ENCODE data around the gene SDC3. TPM values are rescaled to one million over a fixed set of nuclear protein-coding genes. Genes with fewer than 3 reads are reported as not detected.
A peak's percentile ranks its signal among the peaks of the same experiment; 100 is the strongest.

The SDC3 gene
- polyA plus RNA-seq, 1 donor, result 51.8 TPM

- Histone ChIP-seq H3K4me3 (ENCODE audit: low read length) (no peak overlapping the region), H3K27ac (ENCODE audit: low read length) (no peak overlapping the region)
- no CpG with 5 or more reads among the region's 1 CpG for WGBS (ENCODE audit: insufficient coverage, low lambda C conversion rate)
Measured at GRCh38 chr1:30851286-30851685, 57.3 kb downstream of the SDC3 start.

GRCh38 chr1:30850607-30851006, 58.0 kb downstream of the SDC3 start:
- no peak for DNase-seq
- no CpG with 5 or more reads among the region's 2 CpGs for WGBS (ENCODE audit: insufficient coverage, low lambda C conversion rate)

More at GRCh38 chr1:30851286-30851685, 57.3 kb downstream of the SDC3 start:
- no peaks in the 10 kb centered on the region for H3K27me3 ChIP-seq (ENCODE audit: control insufficient read depth, insufficient read depth, low read length)
- H3K36me3 ChIP-seq (ENCODE audit: control insufficient read depth, insufficient read depth, low read length), result no peaks in the 10 kb centered on the region
- no peaks in the 10 kb centered on the region for H3K9me3 ChIP-seq (ENCODE audit: control insufficient read depth, low read depth, low read length)
- H3K4me1 ChIP-seq (ENCODE audit: control insufficient read depth, insufficient read depth, low read length), result peaks cover 10% of the 10 kb centered on the region
- DNase-seq, result no peak

GRCh38 chr1:30848130-30848529, 60.4 kb downstream of the SDC3 start:
- no CpG with 5 or more reads among the region's 5 CpGs for WGBS (ENCODE audit: insufficient coverage, low lambda C conversion rate)
- H3K4me1 ChIP-seq (ENCODE audit: control insufficient read depth, insufficient read depth, low read length), result peaks cover 6% of the 10 kb centered on the region
- H3K36me3 ChIP-seq (ENCODE audit: control insufficient read depth, insufficient read depth, low read length), result no peaks in the 10 kb centered on the region
- H3K27ac ChIP-seq (ENCODE audit: low read length), result no peak overlapping the region
- H3K27me3 ChIP-seq (ENCODE audit: control insufficient read depth, insufficient read depth, low read length), result peaks cover 6% of the 10 kb centered on the region
- H3K4me3 ChIP-seq (ENCODE audit: low read length), result no peak overlapping the region
- DNase-seq, result no peak
- H3K9me3 ChIP-seq (ENCODE audit: control insufficient read depth, low read depth, low read length), result no peaks in the 10 kb centered on the region

More at GRCh38 chr1:30850607-30851006, 58.0 kb downstream of the SDC3 start:
- Histone ChIP-seq H3K27ac (ENCODE audit: low read length) (no peak overlapping the region), H3K4me3 (ENCODE audit: low read length) (no peak overlapping the region), H3K27me3 (ENCODE audit: control insufficient read depth, insufficient read depth, low read length) (peaks cover 2% of the 10 kb centered on the region), H3K36me3 (ENCODE audit: control insufficient read depth, insufficient read depth, low read length) (no peaks in the 10 kb centered on the region), H3K4me1 (ENCODE audit: control insufficient read depth, insufficient read depth, low read length) (peaks cover 10% of the 10 kb centered on the region), H3K9me3 (ENCODE audit: control insufficient read depth, low read depth, low read length) (no peaks in the 10 kb centered on the region)

DNA sequence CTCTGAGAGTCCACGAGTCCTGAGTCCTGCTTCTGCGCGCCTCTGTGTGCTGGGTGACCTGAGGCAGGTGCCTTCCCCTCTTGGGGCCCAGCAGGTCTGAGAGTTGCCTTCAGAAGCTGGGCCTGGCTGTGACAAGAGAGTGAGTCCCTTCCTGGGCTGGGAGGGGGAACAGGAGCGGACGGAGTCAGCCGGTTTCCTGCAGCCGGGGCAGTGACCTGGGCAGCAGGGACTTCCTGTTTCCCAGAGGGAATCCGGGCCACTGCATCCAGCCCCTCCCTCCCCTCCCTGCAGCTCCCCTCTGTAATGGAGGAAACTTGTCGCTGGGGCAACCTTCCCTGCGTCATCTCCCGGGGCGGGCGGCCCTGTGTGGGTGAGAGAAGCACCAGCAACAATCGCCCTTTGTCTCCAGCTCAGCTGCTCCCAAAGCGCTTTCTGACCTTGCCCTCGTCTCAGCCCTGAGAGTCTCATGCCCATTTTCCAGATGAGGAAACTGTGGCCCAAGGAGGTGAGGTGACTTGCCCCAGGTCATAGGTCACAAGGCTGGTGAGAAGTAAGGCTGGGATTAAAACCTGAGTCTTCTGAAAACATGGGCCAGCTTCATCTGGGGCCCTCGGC, 61.1 kb downstream of the SDC3 start:
- no peak overlapping the region for H3K27ac ChIP-seq (ENCODE audit: low read length)
- H3K4me3 ChIP-seq (ENCODE audit: low read length), result no peak overlapping the region
- H3K36me3 ChIP-seq (ENCODE audit: control insufficient read depth, insufficient read depth, low read length), result no peaks in the 10 kb centered on the region
- H3K27me3 ChIP-seq (ENCODE audit: control insufficient read depth, insufficient read depth, low read length), result peaks cover 6% of the 10 kb centered on the region
- peak; percentile 81 to 88 for DNase-seq
- H3K4me1 ChIP-seq (ENCODE audit: control insufficient read depth, insufficient read depth, low read length), result peaks cover 6% of the 10 kb centered on the region
- WGBS (ENCODE audit: insufficient coverage, low lambda C conversion rate), result no CpG with 5 or more reads among the region's 17 CpGs
- H3K9me3 ChIP-seq (ENCODE audit: control insufficient read depth, low read depth, low read length), result no peaks in the 10 kb centered on the region

DNA sequence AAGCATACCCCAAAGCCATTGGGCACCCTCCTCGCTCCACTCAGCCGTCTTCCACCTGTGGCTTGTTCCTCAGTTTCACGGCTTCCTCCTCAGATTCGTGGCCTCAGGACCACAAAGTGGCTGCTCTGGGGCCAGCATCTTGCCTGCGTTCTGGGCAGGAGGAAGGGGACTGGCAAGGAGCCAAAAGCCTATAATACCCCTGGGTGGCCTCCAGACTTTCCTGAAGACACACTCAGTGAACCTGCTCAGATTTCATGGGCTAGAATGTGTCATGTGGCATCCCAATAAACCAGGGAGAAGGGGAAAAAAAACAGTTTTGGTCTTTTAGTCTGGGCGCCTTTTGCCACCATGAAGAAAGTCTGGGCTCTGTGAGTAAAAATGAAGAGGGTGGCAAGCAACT, 62.0 kb downstream of the SDC3 start:
- no peak for DNase-seq

GRCh38 chr1:30845904-30846290, 62.7 kb downstream of the SDC3 start:
- 45% methylated on average over 4 of the region's 7 CpGs for WGBS (ENCODE audit: insufficient coverage, low lambda C conversion rate)
- H3K27me3 ChIP-seq (ENCODE audit: control insufficient read depth, insufficient read depth, low read length), result peaks cover 6% of the 10 kb centered on the region
- H3K4me1 ChIP-seq (ENCODE audit: control insufficient read depth, insufficient read depth, low read length), result peaks cover 6% of the 10 kb centered on the region
- no peak for DNase-seq
- no peaks in the 10 kb centered on the region for H3K36me3 ChIP-seq (ENCODE audit: control insufficient read depth, insufficient read depth, low read length)
- no peak overlapping the region for H3K4me3 ChIP-seq (ENCODE audit: low read length)
- H3K27ac ChIP-seq (ENCODE audit: low read length), result no peak overlapping the region
- no peaks in the 10 kb centered on the region for H3K9me3 ChIP-seq (ENCODE audit: control insufficient read depth, low read depth, low read length)

More for the DNA sequence above, 62.0 kb downstream of the SDC3 start:
- no peaks in the 10 kb centered on the region for H3K36me3 ChIP-seq (ENCODE audit: control insufficient read depth, insufficient read depth, low read length)
- no peak overlapping the region for H3K4me3 ChIP-seq (ENCODE audit: low read length)
- H3K9me3 ChIP-seq (ENCODE audit: control insufficient read depth, low read depth, low read length), result no peaks in the 10 kb centered on the region
- no CpG with 5 or more reads among the region's 6 CpGs for WGBS (ENCODE audit: insufficient coverage, low lambda C conversion rate)
- H3K27me3 ChIP-seq (ENCODE audit: control insufficient read depth, insufficient read depth, low read length), result peaks cover 6% of the 10 kb centered on the region
- peaks cover 6% of the 10 kb centered on the region for H3K4me1 ChIP-seq (ENCODE audit: control insufficient read depth, insufficient read depth, low read length)
- H3K27ac ChIP-seq (ENCODE audit: low read length), result no peak overlapping the region

DNA sequence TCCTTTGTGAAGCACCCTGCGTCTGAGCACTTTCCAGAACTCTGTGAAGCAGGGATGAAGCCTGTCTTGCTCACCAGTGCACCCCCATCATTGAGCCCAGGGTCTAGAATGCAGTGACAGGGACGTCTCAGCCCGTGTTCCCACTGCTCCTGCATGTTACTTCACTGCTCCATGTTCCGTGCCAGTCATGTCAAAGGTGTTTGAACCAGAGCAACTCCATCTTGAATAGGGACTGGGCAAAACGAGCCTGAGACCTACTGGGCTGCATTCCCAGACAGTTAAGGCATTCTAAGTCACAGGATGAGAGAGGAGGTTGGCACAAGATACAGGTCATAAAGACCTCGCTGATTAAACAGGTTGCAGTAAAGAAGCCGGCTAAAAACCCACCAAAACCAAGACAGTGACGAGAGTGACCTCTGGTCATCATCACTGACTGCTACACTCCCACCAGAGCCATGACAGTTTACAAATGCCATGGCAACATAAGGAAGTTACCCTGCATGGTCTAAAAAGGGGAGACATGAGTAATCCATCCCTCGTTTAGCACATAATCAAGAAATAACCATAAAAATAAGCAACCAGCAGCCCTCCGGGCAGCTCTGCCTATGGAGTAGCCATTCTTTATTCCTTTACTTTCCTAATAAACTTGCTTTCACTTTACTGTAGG, 63.2 kb downstream of the SDC3 start:
- no peak overlapping the region for H3K27ac ChIP-seq (ENCODE audit: low read length)
- no peaks in the 10 kb centered on the region for H3K36me3 ChIP-seq (ENCODE audit: control insufficient read depth, insufficient read depth, low read length)
- WGBS (ENCODE audit: insufficient coverage, low lambda C conversion rate), result no CpG with 5 or more reads among the region's 10 CpGs
- no peaks in the 10 kb centered on the region for H3K9me3 ChIP-seq (ENCODE audit: control insufficient read depth, low read depth, low read length)
- no peak for DNase-seq
- H3K27me3 ChIP-seq (ENCODE audit: control insufficient read depth, insufficient read depth, low read length), result peaks cover 6% of the 10 kb centered on the region
- peaks cover 6% of the 10 kb centered on the region for H3K4me1 ChIP-seq (ENCODE audit: control insufficient read depth, insufficient read depth, low read length)
- no peak overlapping the region for H3K4me3 ChIP-seq (ENCODE audit: low read length)

DNA sequence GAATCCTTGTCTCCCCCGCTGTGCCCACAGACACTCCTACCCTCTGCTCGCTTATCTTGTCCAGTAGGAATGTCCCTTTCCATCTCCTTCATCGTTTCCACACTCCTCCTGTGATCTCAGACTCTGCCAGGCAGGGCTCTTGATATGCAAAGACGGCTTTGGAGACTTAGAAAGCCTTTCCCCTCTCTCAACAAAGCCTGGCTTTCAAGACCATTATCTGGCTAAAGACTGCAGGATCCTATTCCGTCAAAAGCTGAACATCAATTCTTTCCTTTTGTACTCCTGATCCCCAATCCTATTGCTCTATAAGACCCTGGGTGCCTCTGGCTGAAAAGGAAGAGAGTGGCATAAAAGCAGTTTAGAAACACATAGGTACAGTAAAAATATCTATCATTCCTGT, 63.9 kb downstream of the SDC3 start:
- DNase-seq, result no peak
- H3K27me3 ChIP-seq (ENCODE audit: control insufficient read depth, insufficient read depth, low read length), result peaks cover 6% of the 10 kb centered on the region
- no CpG with 5 or more reads among the region's 5 CpGs for whole genome bisulfite sequencing (ENCODE audit: insufficient coverage, low lambda C conversion rate)

GRCh38 chr1:30842697-30843354, 65.7 kb downstream of the SDC3 start:
- Histone ChIP-seq H3K4me3 (ENCODE audit: low read length) (no peak overlapping the region), H3K27ac (ENCODE audit: low read length) (no peak overlapping the region), H3K27me3 (ENCODE audit: control insufficient read depth, insufficient read depth, low read length) (peaks cover 6% of the 10 kb centered on the region), H3K4me1 (ENCODE audit: control insufficient read depth, insufficient read depth, low read length) (peaks cover 6% of the 10 kb centered on the region), H3K9me3 (ENCODE audit: control insufficient read depth, low read depth, low read length) (no peaks in the 10 kb centered on the region), H3K36me3 (ENCODE audit: control insufficient read depth, insufficient read depth, low read length) (no peaks in the 10 kb centered on the region)
- no CpG with 5 or more reads among the region's 7 CpGs for WGBS (ENCODE audit: insufficient coverage, low lambda C conversion rate)
- DNase-seq, result no peak

More for the DNA sequence above, 63.9 kb downstream of the SDC3 start:
- Histone ChIP-seq H3K9me3 (ENCODE audit: control insufficient read depth, low read depth, low read length) (no peaks in the 10 kb centered on the region), H3K4me1 (ENCODE audit: control insufficient read depth, insufficient read depth, low read length) (peaks cover 6% of the 10 kb centered on the region), H3K4me3 (ENCODE audit: low read length) (no peak overlapping the region), H3K36me3 (ENCODE audit: control insufficient read depth, insufficient read depth, low read length) (no peaks in the 10 kb centered on the region), H3K27ac (ENCODE audit: low read length) (no peak overlapping the region)

GRCh38 chr1:30840904-30841598, 67.5 kb downstream of the SDC3 start:
- DNase-seq, result no peak

More at GRCh38 chr1:30840904-30841598, 67.5 kb downstream of the SDC3 start:
- no peak overlapping the region for H3K4me3 ChIP-seq (ENCODE audit: low read length)
- 0% methylated on average over 1 of the region's 10 CpGs for WGBS (ENCODE audit: insufficient coverage, low lambda C conversion rate)
- H3K9me3 ChIP-seq (ENCODE audit: control insufficient read depth, low read depth, low read length), result no peaks in the 10 kb centered on the region
- no peaks in the 10 kb centered on the region for H3K36me3 ChIP-seq (ENCODE audit: control insufficient read depth, insufficient read depth, low read length)
- H3K27me3 ChIP-seq (ENCODE audit: control insufficient read depth, insufficient read depth, low read length), result peaks cover 6% of the 10 kb centered on the region
- H3K4me1 ChIP-seq (ENCODE audit: control insufficient read depth, insufficient read depth, low read length), result no peaks in the 10 kb centered on the region
- no peak overlapping the region for H3K27ac ChIP-seq (ENCODE audit: low read length)
